ENCODE data around the gene PLSCR2. TPM values are rescaled to one million over a fixed set of nuclear protein-coding genes. Genes with fewer than 3 reads are reported as not detected.

Gene PLSCR2
- total and polyA plus RNA-seq, 10 of the 15 experiments (the other 5 are each of a cell fraction or from before 2014, with no cell fraction given) = not detected

- Histone ChIP-seq H3K27me3 (replicated peaks in 1 of 2; ENCODE audit: control insufficient read depth in 2 of 2, insufficient read depth in 2 of 2, low read length in 1 of 2) (no peaks in the 10 kb centered on the region), H3K27ac (ENCODE audit: control insufficient read depth, insufficient read depth) (no peak overlapping the region), H3K9me3 (replicated peaks; ENCODE audit: control insufficient read depth, insufficient read depth, low read length) (no peaks in the 10 kb centered on the region), H2AFZ (ENCODE audit: control insufficient read depth, low read depth, low read length) (no peak overlapping the region), H4K20me1 (ENCODE audit: control insufficient read depth, insufficient read depth) (no peaks in the 10 kb centered on the region), H3K4me1 (ENCODE audit: control insufficient read depth, insufficient read depth, low read length) (no peaks in the 10 kb centered on the region), H3K9ac (ENCODE audit: control insufficient read depth, insufficient read depth, low read length) (no peak overlapping the region), H3K36me3 (ENCODE audit: control insufficient read depth in 2 of 2, insufficient read depth in 2 of 2, low read length in 1 of 2) (no peaks in the 10 kb centered on the region), H3K4me2 (ENCODE audit: control insufficient read depth, insufficient read depth) (no peak overlapping the region), H3K79me2 (ENCODE audit: control insufficient read depth, insufficient read depth, low read length) (no peaks in the 10 kb centered on the region), H3K4me3 (no peak overlapping the region)
- FAIRE-seq (no peak), ATAC-seq (no peak), DNase-seq (ENCODE audit: low read depth, low spot score) (no peak)
- ChIA-PET RAD21 (ENCODE audit: unreplicated experiment) (no interaction called here), POLR2A (no interaction called here), CTCF (no interaction called here), SMC1A (ENCODE audit: uncharacterized antibody, unreplicated experiment) (interaction anchor here (2.0 kb wide), 1 partner anchor 8 kb away, joined by 4 read pairs; no protein-coding TSS in a partner anchor)
- BruUV-seq (replicated peaks) = no TSS peak
- 49% methylated on average over 5 of the region's 5 CpGs for WGBS (ENCODE audit: insufficient coverage, insufficient replicate concordance, low lambda C conversion rate, missing lambda C conversion rate)
- intact Hi-C loops (cut with micrococcal nuclease; ENCODE audit: unreplicated experiment) (no loop called here), in situ Hi-C loops (cut with MboI) (no loop called here)
- TF ChIP-seq E2F8 (IDR thresholded peaks at IDR 0.05; ENCODE audit: low read depth, partially characterized antibody) (no peak), SPI1 (IDR thresholded peaks at IDR 0.05; ENCODE audit: borderline replicate concordance, insufficient read depth, low read depth, low read length) (no peak), NR2F1 (conservative IDR thresholded peaks at IDR 0.05) (no peak), EGR1 (IDR thresholded peaks at IDR 0.05; ENCODE audit: borderline replicate concordance in 1 of 2, low read depth in 2 of 2, low read length in 2 of 2) (no peak), MYC (IDR thresholded peaks at IDR 0.05; ENCODE audit: insufficient read depth, insufficient read length, insufficient replicate concordance, low read length, severe bottlenecking) (no peak), EZH2 (IDR thresholded peaks at IDR 0.05; ENCODE audit: borderline replicate concordance, control insufficient read depth, low read depth, low read length) (no peak), MYB (IDR thresholded peaks at IDR 0.05; ENCODE audit: borderline replicate concordance, low read depth, low read length) (no peak), MTA2 (IDR thresholded peaks at IDR 0.05; ENCODE audit: low read depth) (no peak), ZNF687 (IDR thresholded peaks at IDR 0.05) (no peak), MTA3 (IDR thresholded peaks at IDR 0.05; ENCODE audit: borderline replicate concordance, low read length) (no peak), MEF2B (IDR thresholded peaks at IDR 0.05; ENCODE audit: partially characterized antibody, poor library complexity, severe bottlenecking) (no peak)
- TF ChIP-seq, protein P1, sequence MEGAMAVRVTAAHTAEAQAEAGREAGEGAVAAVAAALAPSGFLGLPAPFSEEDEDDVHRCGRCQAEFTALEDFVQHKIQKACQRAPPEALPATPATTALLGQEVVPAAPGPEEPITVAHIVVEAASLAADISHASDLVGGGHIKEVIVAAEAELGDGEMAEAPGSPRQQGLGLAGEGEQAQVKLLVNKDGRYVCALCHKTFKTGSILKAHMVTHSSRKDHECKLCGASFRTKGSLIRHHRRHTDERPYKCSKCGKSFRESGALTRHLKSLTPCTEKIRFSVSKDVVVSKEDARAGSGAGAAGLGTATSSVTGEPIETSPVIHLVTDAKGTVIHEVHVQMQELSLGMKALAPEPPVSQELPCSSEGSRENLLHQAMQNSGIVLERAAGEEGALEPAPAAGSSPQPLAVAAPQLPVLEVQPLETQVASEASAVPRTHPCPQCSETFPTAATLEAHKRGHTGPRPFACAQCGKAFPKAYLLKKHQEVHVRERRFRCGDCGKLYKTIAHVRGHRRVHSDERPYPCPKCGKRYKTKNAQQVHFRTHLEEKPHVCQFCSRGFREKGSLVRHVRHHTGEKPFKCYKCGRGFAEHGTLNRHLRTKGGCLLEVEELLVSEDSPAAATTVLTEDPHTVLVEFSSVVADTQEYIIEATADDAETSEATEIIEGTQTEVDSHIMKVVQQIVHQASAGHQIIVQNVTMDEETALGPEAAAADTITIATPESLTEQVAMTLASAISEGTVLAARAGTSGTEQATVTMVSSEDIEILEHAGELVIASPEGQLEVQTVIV (IDR thresholded peaks at IDR 0.05; ENCODE audit: borderline replicate concordance, partially characterized antibody) = no peak
Measured at GRCh38 chr3:146421819-146422759, 47.3 kb downstream of the PLSCR2 start.

Measured in GM12878 (cell line).